Cerebellar cortex (tissue), 1 donor: ENCODE results near the gene AGER.
A peak's percentile ranks its signal among the peaks of the same experiment; 100 is the strongest.
"Not testable (repeated sequence)": the region's sequence is repeated elsewhere in the genome, so short reads cannot be mapped to it uniquely, and the experiment has no call there.

Experiments
- DNase-seq: peaks from one replicate; pipeline ENCODE4 v3.0.0-alpha.2; 2015; ENCODE audit warnings: low spot score

Gene AGER

DNA sequence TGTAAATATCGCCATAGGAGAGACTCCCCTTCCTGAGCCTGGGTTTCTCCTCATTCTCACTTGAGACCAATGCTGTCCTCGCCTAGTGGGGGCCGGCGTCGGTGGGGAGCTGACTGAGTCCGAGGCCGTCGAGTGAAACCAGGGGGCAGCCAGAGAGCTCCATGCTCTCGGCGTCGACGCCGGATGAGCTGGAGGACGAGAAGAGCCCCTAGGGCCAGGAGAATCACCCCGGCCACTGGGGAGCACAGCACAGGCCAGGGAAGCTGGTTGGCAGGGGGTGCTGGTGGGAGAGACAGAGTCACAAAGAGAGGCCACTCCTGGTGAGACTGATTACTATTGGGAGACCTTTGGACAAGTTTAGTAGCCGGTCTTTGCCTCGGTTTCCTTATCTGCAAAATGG lies 14.8 kb upstream of the AGER start:
- DNase-seq = no peak

DNA sequence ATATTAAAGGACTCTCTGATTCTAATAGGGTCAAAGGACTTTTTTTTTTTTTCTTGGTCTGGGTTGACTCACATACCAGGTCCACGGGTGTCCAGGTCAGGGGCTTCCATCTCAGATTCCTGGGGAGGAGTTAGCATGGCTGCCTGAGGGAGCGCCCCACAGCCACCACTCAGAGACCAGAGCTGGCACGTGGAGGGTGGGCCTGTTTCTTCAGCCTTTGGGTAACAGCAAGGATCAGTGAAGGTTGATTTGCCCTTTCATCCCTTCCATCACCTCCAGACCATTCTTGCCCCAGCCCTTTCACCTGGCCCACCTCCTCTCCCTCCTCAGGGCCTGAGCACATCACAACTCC lies 14.3 kb upstream of the AGER start:
- no peak for DNase-seq

DNA sequence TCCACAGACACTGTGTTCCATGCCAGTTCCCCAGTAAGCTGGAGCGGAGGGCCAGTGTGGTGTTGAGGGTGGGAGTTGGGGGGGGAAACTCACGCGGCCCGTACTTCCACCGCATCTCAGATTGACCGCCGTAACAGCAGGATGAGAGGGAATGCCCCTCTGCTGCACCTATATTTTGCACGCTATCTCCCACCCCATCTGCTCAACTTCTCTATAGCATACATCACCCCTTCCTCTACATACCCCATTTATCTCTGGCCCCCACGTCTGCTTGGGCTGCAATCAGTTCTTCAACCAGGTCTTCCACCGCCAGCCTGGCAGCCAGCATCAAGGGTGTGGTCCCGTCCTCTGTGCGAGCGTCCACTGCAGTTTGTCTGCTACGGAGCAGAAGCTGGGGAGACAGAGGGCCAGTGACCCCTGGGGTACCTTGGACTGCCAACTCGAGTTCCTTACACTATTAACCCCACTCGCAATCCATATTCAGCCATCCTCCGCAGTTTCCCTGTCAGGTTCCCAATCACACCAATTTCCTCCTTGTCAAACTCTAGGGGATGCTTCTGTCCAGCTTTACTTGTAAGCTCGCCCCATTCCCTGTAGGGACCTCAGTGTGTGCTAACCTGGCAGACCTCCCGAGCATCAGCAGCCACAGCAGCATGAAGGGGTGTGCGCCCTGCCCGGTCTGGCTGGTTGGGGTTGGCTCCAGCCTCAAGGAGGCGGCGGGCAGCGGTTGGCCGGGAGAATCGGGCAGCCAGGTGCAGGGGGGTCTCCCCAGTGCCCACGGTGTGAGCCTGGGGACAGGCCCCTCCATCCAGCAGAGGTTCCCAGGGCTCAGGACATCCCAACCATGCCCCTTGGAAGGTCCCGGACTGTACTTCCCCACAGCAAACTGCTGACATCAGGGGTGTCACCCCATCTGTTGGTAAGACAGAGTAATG lies 12.9 kb upstream of the AGER start:
- no peak for DNase-seq

- peak; percentile 73 for DNase-seq
Measured at GRCh38 chr6:32195902-32196681, 12.0 kb upstream of the AGER start.

- peak; percentile 100 for DNase-seq
Measured at GRCh38 chr6:32195652-32195901, 11.5 kb upstream of the AGER start.

DNA sequence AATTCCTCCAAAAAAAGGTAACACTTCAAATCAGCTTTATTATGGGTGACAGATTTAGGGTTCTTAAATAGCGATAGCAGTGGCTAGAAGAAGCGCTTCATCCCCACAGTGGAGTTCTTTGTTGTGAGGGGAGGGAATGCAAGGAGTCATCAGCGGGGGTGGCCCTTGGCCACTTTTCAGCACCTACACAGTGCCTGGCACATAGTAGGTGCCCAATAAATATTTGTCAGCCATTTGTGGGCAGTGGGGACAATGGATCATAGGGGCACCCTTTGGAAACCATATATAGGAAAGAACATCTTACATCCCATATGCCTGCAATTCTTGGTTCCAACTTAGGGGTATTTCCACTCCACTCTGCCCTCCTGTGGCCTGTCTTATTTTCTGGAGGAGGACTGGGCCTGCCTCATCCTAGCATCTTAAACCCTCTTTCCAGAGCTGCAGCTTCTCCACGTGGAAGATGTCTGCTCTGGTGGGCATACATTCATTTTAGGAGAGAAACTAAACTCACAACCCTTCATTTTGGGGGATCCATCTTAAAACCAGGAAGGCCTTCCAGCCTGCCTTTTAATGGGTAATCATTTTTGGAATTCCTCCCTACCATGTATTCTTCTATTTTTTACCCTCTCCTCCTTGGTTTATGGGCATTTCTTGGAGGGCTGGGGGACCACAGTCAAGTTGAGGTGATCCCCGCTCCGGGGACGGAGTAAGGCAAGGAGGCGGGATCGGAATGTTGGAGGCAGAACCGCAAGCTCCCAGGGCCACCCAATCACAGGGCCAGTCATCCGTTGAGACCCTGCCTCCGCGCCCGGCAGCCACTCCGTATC lies 11.0 kb upstream of the AGER start:
- peak; percentile 81 for DNase-seq

- no peak for DNase-seq
Measured at GRCh38 chr6:32194388-32194787, 10.3 kb upstream of the AGER start.

DNA sequence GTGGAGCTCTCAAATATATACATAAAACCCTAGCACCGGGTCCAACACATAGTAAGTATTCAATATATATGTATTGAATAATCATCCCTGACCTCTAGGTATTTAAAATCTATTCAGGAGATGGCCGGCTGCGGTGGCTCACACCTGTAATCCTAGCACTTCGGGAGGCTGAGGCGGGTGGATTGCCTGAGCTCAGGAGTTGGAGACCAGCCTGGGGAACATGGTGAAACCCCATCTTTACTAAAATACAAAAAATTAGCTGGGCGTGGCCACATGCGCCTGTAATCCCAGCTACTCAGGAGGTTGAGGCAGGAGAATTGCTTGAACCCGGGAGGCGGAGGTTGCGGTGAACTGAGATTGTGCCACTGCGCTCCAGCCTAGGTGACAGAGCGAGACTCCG lies 9.0 kb upstream of the AGER start:
- not testable (repeated sequence) for DNase-seq

GRCh38 chr6:32192608-32193039 lies 8.6 kb upstream of the AGER start, which contains the start of gene GPSM3:
Gene GPSM3, minus strand, starts transcription at chr6:32192643. Its CDS starts 130 bp downstream, at chr6:32192513.
- DNase-seq = no peak

DNA sequence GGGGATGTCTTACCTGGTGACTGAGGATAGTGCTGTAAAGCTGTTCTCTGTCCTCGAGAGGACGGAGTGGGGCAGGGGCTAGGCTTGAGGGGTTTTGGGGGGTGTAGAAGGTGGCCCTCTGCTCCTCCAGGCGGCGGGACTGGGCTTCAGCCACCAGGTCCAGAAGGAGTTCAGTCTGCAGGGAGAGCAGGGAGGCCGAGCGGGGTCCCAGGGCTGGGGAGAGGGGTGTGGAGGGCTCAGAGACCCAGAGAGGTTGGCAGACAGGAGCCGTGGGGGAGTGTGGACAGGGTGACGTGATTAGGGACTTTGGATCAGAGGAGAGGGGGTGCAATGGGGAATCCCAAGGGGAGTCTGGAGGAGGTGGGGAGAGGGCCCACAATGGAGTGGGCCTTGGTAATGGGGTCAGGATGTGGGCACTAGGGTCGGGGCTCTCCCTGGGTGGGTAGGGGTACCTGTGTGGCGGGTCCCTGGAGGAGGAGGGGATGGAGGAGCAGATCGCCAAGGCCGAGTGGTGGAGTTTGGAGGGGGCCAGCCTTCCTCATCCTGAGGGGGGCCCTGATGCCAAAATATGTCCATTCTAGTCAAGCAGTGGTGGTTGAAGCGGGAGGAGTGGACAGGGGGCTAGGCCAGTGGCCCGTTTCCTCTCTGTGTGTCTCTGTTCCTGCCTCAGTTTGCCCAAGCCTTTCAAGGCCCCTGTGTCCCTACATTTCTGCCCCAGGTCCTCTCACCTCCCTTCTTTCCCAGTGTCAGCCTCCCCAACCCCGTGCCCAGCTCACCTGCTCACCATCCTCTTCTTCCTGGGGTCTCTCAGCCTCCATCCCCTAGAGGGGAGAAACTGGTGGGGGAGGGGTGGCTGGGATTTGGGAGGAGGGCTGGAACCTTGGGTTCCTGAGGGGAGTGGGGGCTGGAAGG lies 7.9 kb upstream of the AGER start:
- DNase-seq = no peak

DNA sequence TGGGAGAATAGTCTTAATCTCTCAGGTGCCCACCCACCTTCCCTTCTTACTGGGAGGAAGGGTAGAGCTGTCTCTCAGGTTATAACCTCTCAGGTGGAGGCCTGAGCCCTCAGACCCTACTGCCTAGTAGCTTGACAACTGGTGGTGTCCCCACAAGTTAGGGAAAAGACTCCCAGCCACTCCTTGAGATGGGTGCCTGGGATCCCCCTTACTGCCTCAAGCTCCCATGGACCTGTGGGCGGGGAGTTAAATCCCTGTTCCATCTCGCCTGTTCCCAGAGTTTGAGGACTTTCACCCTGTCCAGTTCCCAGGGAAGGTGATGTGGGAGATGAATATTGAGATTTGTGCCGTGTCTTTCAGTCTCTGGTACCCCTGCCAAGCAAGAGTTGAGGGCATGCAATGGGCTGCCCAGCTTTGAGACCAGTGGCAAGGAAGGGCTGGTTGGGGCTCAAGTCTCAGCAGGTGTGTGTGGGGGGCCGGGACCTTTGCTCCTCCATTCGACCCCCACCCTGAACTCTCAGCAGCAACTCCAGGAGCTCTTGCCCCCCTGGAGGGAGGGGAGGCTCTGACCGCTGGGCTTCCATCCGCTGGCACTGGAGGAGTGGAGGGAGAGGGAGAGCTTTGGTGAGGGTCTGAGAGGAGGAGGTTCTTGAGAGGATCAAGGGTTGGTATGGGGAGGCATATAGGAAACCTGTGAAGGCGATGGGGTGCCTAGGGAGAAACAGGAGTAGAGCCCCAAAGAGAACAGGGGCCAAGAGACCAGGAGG lies 7.0 kb upstream of the AGER start:
- DNase-seq = no peak

- DNase-seq = peak; percentile 96
Measured at GRCh38 chr6:32190054-32190851, 6.2 kb upstream of the AGER start, which contains the start of gene PBX2. Gene PBX2, minus strand, starts transcription at chr6:32190202. Its CDS starts 287 bp downstream, at chr6:32189915.

- DNase-seq = no peak
Measured at GRCh38 chr6:32189742-32190053, 5.6 kb upstream of the AGER start.

DNA sequence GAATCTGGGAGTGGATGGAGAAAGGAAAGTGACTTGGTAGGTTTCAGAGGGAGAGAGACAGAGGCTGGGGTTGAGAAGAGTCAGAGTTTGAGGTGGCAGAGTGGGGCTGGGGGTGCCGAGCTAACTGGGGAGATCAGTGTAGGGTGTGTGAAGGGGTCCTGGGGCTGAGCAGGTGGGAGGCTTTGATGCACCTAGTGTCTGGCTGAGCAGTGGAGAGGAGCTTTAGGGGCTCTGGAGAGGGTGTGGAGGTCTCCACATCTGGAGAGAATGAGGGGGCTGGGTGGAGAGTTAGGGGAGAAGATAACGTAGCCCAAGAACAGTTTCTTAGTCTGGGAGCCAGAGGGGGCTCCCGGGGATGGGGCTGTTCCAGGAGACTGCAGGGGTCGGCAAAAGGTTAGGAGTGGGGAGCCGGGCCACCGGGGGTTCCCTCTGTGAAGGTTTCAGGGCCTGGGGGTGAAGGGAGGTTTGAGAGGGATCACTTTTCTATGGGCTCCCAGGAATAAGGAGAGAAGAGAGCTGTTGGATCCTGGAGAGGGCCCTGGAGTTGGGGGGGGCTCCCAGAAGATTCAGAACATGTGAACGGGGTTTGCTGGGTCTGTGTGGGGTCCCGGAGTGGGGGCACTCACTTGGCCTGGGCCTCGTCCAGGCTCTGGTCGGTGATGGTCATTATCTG lies 5.2 kb upstream of the AGER start:
- no peak for DNase-seq

DNA sequence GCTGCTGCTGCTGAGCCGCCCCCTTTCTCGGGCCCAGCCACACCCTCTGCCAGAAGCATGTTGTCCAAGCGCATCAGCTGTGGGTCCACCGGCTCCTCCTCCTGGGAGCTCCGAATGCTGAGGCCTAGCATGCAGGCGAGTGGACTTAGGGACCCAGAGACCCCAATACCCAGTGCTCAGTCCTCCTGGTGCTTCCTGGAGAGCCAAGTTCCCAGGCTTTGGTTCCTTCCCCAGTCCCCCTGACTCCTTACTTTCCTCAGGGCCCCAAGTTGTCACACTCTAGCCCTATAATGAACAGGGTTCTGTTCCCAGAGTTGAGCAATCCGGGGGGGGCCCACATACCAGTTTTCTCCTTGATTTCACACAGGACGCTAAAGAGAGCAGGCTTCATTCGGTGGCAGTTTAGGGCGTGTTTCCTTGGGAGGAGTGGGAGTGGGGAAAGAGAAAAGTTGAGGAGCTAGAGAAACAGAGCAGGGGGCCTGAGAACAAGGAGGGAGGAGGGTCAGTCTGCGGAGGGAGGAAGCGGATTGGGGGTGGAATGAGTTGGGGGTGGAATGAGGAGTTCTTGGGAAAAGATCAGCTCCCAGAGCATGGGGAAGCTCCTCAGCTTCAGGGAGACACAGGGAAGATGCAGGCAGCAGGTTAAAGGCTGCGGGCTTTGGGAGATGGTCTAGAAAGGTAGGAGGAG lies 4.5 kb upstream of the AGER start:
- no peak for DNase-seq

- DNase-seq = not testable (repeated sequence)
Measured at GRCh38 chr6:32187725-32188380, 3.8 kb upstream of the AGER start.

GRCh38 chr6:32187009-32187709 lies 3.1 kb upstream of the AGER start:
- no peak for DNase-seq
